Daoy (cell line): ENCODE data around the gene COQ8B. TPM values are rescaled to one million over a fixed set of nuclear protein-coding genes. Genes with fewer than 3 reads are reported as not detected.
"Not testable (repeated sequence)": the region's sequence is repeated elsewhere in the genome, so short reads cannot be mapped to it uniquely, and the experiment has no call there.

Experiments used
- DNase-seq: peaks from one replicate; pipeline ENCODE4 v3.0.0-alpha.2; 2015; ENCODE audit warnings: low read depth
- total RNA-seq: library from RNA; depleted of rRNA; stranded (reverse); fragments of >200 nt; shearing (Covaris generic); gene quantifications from 2 replicates; pipeline ENCODE4 v1.2.3, GENCODE V29; 2014

COQ8B gene
- total RNA-seq, 1 experiment from 2014 or later = 20.0 TPM

- no peak for DNase-seq
Measured at GRCh38 chr19:40668991-40669614, 47.6 kb downstream of the COQ8B start.

GRCh38 chr19:40667602-40668001, 49.1 kb downstream of the COQ8B start:
- no peak for DNase-seq

GRCh38 chr19:40666803-40667438, 49.8 kb downstream of the COQ8B start:
- no peak for DNase-seq

GRCh38 chr19:40663695-40664692, 52.7 kb downstream of the COQ8B start:
- peak; percentile 49 for DNase-seq

- DNase-seq = peak; percentile 93
Measured at GRCh38 chr19:40662925-40663694, 53.6 kb downstream of the COQ8B start.

GRCh38 chr19:40661616-40662015, 55.1 kb downstream of the COQ8B start:
- no peak for DNase-seq

- no peak for DNase-seq
Measured at GRCh38 chr19:40659566-40659965, 57.1 kb downstream of the COQ8B start.

GRCh38 chr19:40659116-40659515, 57.6 kb downstream of the COQ8B start:
- no peak for DNase-seq

GRCh38 chr19:40658031-40658430, 58.7 kb downstream of the COQ8B start:
- no peak for DNase-seq

- not testable (repeated sequence) for DNase-seq
Measured at GRCh38 chr19:40655684-40656083, 61.0 kb downstream of the COQ8B start.

- not testable (repeated sequence) for DNase-seq
Measured at GRCh38 chr19:40652303-40652702, 64.4 kb downstream of the COQ8B start.

GRCh38 chr19:40650749-40651305, 65.9 kb downstream of the COQ8B start:
- no peak for DNase-seq

- DNase-seq = not testable (repeated sequence)
Measured at GRCh38 chr19:40649903-40650675, 66.6 kb downstream of the COQ8B start.

- no peak for DNase-seq
Measured at GRCh38 chr19:40646743-40647254, 69.9 kb downstream of the COQ8B start.

GRCh38 chr19:40642757-40643305, 73.9 kb downstream of the COQ8B start:
- no peak for DNase-seq

GRCh38 chr19:40642051-40642706, 74.5 kb downstream of the COQ8B start:
- DNase-seq = no peak
